K562 (cell line): ENCODE results near the gene SCN8A. TPM values are rescaled to one million over a fixed set of nuclear protein-coding genes. Genes with fewer than 3 reads are reported as not detected.

Experiments
- HSF4 ChIP-seq: fragments of 250-450 bp; sonication (Bioruptor Pico); IDR thresholded peaks from 2 replicates; pipeline ENCODE4 v2.1.2; 2022; ENCODE audit warnings: mild to moderate bottlenecking, moderate library complexity, borderline replicate concordance
- JUNB ChIP-seq: fragments of 450-650 bp; formaldehyde crosslinking; conservative IDR thresholded peaks from 2 replicates; pipeline ENCODE4 v1.4.0; 2020; ENCODE audit warnings: mild to moderate bottlenecking
- SMARCB1 ChIP-seq: IDR thresholded peaks from 2 replicates; pipeline ENCODE4 v1.6.1; 2011; ENCODE audit warnings: improper control_type of control experiment, low read depth; ENCODE audit not compliant: insufficient read length
- THAP7 ChIP-seq: fragments of 250-450 bp; sonication (Bioruptor Pico); IDR thresholded peaks from 2 replicates; pipeline ENCODE4 v1.5.0; 2021
- XRCC4 ChIP-seq: IDR thresholded peaks from one replicate; pipeline ENCODE4 v1.6.1; 2011; ENCODE audit not compliant: insufficient read depth, insufficient read length; ENCODE audit errors: extremely low read depth
- ZNF12 ChIP-seq: sonication (generic); formaldehyde crosslinking; IDR thresholded peaks from 2 replicates; pipeline ENCODE4 v1.4.0; 2020; ENCODE audit warnings: mild to moderate bottlenecking, missing genetic modification reagents
- polyA plus RNA-seq, 8 experiments: library from polyadenylated mRNA; depleted of rRNA in 4 of 8; stranded (reverse) in 5 of 8; unstranded in 3 of 8; fragments of >200 nt; fragmentation: Nextera tagmentation in 2 of 8; fragmentation: Illumina TruSeq in 1 of 8; extraction: Ambion mirVana in 2 of 8; extraction: Trizol in 1 of 8; gene quantifications; 2 replicates each; pipeline versions ENCODE4 v1.2.1 to v1.2.3, GENCODE V29; 2011 to 2014; ENCODE audit warnings: inconsistent platforms in 1 of 8, missing spikeins in 1 of 8
- total RNA-seq, 7 experiments: library from RNA; depleted of rRNA in 6 of 7; stranded (reverse); fragments of >200 nt in 6 of 7; fragmentation: Illumina TruSeq in 2 of 7; extraction: Trizol in 2 of 7; gene quantifications; 2 replicates each; pipeline versions ENCODE4 v1.2.1 to v1.2.3, GENCODE V29; 2011 to 2021; ENCODE audit warnings: low replicate concordance in 1 of 7
- TF ChIP-seq, protein P1 (sequence below): fragments of 450-650 bp; formaldehyde crosslinking; IDR thresholded peaks from 2 replicates; pipeline ENCODE4 v1.4.0; 2020; ENCODE audit warnings: mild to moderate bottlenecking, moderate library complexity
- TF ChIP-seq, protein P2 (sequence below): sonication (generic); formaldehyde crosslinking; IDR thresholded peaks from 2 replicates; pipeline ENCODE4 v1.8.1; 2023; ENCODE audit warnings: mild to moderate bottlenecking, missing genetic modification reagents
- TF ChIP-seq, protein P3 (sequence below): fragments of 450-650 bp; IDR thresholded peaks from 2 replicates; pipeline ENCODE4 v1.6.1; 2016; ENCODE audit warnings: low read depth

Gene SCN8A
- total and polyA plus RNA-seq, 9 of the 15 experiments (the other 6 are each of a cell fraction or from before 2014, with no cell fraction given): 0.03 to 0.29 (median 0.15) TPM; not detected in 1

GRCh38 chr12:51590347-51591015 is 552 bp upstream of the SCN8A start (continued):
- TF ChIP-seq HSF4 (CRISPR knock-in tag): no peak
- no peak for TF ChIP-seq THAP7 (CRISPR knock-in tag)
- no peak for TF ChIP-seq JUNB (CRISPR knock-in tag)
- no peak for TF ChIP-seq XRCC4
- no peak for TF ChIP-seq SMARCB1
- TF ChIP-seq, protein P1, sequence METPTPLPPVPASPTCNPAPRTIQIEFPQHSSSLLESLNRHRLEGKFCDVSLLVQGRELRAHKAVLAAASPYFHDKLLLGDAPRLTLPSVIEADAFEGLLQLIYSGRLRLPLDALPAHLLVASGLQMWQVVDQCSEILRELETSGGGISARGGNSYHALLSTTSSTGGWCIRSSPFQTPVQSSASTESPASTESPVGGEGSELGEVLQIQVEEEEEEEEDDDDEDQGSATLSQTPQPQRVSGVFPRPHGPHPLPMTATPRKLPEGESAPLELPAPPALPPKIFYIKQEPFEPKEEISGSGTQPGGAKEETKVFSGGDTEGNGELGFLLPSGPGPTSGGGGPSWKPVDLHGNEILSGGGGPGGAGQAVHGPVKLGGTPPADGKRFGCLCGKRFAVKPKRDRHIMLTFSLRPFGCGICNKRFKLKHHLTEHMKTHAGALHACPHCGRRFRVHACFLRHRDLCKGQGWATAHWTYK: no peak
- TF ChIP-seq, protein P2, sequence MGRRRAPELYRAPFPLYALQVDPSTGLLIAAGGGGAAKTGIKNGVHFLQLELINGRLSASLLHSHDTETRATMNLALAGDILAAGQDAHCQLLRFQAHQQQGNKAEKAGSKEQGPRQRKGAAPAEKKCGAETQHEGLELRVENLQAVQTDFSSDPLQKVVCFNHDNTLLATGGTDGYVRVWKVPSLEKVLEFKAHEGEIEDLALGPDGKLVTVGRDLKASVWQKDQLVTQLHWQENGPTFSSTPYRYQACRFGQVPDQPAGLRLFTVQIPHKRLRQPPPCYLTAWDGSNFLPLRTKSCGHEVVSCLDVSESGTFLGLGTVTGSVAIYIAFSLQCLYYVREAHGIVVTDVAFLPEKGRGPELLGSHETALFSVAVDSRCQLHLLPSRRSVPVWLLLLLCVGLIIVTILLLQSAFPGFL (CRISPR knock-in tag): no peak
- TF ChIP-seq, protein P3, sequence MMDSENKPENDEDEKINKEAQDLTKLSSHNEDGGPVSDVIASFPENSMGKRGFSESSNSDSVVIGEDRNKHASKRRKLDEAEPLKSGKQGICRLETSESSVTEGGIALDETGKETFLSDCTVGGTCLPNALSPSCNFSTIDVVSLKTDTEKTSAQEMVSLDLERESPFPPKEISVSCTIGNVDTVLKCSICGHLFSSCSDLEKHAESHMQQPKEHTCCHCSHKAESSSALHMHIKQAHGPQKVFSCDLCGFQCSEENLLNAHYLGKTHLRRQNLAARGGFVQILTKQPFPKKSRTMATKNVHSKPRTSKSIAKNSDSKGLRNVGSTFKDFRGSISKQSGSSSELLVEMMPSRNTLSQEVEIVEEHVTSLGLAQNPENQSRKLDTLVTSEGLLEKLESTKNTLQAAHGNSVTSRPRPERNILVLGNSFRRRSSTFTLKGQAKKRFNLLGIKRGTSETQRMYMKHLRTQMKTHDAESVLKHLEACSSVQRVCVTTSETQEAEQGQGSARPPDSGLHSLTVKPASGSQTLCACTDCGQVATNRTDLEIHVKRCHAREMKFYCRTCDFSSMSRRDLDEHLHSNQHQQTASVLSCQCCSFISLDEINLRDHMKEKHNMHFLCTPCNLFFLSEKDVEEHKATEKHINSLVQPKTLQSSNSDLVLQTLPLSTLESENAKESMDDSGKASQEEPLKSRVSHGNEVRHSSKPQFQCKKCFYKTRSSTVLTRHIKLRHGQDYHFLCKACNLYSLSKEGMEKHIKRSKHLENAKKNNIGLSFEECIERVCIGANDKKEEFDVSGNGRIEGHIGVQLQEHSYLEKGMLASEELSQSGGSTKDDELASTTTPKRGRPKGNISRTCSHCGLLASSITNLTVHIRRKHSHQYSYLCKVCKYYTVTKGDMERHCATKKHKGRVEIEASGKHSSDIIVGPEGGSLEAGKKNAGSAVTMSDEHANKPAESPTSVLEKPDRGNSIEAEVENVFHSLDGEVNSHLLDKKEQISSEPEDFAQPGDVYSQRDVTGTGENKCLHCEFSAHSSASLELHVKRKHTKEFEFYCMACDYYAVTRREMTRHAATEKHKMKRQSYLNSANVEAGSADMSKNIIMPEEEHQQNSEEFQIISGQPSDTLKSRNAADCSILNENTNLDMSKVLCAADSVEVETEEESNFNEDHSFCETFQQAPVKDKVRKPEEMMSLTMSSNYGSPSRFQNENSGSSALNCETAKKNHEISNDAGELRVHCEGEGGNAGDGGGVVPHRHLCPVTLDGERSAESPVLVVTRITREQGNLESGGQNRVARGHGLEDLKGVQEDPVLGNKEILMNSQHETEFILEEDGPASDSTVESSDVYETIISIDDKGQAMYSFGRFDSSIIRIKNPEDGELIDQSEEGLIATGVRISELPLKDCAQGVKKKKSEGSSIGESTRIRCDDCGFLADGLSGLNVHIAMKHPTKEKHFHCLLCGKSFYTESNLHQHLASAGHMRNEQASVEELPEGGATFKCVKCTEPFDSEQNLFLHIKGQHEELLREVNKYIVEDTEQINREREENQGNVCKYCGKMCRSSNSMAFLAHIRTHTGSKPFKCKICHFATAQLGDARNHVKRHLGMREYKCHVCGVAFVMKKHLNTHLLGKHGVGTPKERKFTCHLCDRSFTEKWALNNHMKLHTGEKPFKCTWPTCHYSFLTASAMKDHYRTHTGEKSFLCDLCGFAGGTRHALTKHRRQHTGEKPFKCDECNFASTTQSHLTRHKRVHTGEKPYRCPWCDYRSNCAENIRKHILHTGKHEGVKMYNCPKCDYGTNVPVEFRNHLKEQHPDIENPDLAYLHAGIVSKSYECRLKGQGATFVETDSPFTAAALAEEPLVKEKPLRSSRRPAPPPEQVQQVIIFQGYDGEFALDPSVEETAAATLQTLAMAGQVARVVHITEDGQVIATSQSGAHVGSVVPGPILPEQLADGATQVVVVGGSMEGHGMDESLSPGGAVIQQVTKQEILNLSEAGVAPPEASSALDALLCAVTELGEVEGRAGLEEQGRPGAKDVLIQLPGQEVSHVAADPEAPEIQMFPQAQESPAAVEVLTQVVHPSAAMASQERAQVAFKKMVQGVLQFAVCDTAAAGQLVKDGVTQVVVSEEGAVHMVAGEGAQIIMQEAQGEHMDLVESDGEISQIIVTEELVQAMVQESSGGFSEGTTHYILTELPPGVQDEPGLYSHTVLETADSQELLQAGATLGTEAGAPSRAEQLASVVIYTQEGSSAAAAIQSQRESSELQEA: no peak
- no peak for TF ChIP-seq ZNF12 (CRISPR knock-in tag)
